HL-60 (cell line): ENCODE results near the gene GPATCH4.

Source experiments
- GABPA ChIP-seq: IDR thresholded peaks from 2 replicates; pipeline ENCODE4 v1.6.1; 2012; ENCODE audit warnings: low read depth
- POLR2AphosphoS5 ChIP-seq: IDR thresholded peaks from 2 replicates; pipeline ENCODE4 v1.6.1; 2012; ENCODE audit warnings: low read depth
- TF ChIP-seq, protein P1 (sequence below): IDR thresholded peaks from one replicate; pipeline ENCODE4 v1.5.1; 2011; ENCODE audit warnings: low read length, control low read depth, inconsistent platforms; ENCODE audit not compliant: insufficient read depth
- TF ChIP-seq, protein P2 (sequence below): IDR thresholded peaks from 2 replicates; pipeline ENCODE4 v1.6.1; 2012; ENCODE audit warnings: low read depth; ENCODE audit not compliant: insufficient replicate concordance

- TF ChIP-seq, protein P1, sequence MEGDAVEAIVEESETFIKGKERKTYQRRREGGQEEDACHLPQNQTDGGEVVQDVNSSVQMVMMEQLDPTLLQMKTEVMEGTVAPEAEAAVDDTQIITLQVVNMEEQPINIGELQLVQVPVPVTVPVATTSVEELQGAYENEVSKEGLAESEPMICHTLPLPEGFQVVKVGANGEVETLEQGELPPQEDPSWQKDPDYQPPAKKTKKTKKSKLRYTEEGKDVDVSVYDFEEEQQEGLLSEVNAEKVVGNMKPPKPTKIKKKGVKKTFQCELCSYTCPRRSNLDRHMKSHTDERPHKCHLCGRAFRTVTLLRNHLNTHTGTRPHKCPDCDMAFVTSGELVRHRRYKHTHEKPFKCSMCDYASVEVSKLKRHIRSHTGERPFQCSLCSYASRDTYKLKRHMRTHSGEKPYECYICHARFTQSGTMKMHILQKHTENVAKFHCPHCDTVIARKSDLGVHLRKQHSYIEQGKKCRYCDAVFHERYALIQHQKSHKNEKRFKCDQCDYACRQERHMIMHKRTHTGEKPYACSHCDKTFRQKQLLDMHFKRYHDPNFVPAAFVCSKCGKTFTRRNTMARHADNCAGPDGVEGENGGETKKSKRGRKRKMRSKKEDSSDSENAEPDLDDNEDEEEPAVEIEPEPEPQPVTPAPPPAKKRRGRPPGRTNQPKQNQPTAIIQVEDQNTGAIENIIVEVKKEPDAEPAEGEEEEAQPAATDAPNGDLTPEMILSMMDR: no peak
- TF ChIP-seq, protein P2, sequence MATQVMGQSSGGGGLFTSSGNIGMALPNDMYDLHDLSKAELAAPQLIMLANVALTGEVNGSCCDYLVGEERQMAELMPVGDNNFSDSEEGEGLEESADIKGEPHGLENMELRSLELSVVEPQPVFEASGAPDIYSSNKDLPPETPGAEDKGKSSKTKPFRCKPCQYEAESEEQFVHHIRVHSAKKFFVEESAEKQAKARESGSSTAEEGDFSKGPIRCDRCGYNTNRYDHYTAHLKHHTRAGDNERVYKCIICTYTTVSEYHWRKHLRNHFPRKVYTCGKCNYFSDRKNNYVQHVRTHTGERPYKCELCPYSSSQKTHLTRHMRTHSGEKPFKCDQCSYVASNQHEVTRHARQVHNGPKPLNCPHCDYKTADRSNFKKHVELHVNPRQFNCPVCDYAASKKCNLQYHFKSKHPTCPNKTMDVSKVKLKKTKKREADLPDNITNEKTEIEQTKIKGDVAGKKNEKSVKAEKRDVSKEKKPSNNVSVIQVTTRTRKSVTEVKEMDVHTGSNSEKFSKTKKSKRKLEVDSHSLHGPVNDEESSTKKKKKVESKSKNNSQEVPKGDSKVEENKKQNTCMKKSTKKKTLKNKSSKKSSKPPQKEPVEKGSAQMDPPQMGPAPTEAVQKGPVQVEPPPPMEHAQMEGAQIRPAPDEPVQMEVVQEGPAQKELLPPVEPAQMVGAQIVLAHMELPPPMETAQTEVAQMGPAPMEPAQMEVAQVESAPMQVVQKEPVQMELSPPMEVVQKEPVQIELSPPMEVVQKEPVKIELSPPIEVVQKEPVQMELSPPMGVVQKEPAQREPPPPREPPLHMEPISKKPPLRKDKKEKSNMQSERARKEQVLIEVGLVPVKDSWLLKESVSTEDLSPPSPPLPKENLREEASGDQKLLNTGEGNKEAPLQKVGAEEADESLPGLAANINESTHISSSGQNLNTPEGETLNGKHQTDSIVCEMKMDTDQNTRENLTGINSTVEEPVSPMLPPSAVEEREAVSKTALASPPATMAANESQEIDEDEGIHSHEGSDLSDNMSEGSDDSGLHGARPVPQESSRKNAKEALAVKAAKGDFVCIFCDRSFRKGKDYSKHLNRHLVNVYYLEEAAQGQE: no peak
- TF ChIP-seq POLR2AphosphoS5: peak; percentile 61
- no peak for TF ChIP-seq GABPA
Observed at GRCh38 chr1:156592910-156593660, 8.2 kb downstream of the GPATCH4 start.
